Activated naive CD4-positive, alpha-beta T cell treated with anti-CD3 and anti-CD28 coated beads, Interleukin-2, amount 50 U/mL, for 72 hours (primary cell): ENCODE results near the gene FBRS. TPM values are rescaled to one million over a fixed set of nuclear protein-coding genes. Genes with fewer than 3 reads are reported as not detected.
"Not testable (repeated sequence)": the region's sequence is repeated elsewhere in the genome, so short reads cannot be mapped to it uniquely, and the experiment has no call there.

ENCODE experiments used
- ATAC-seq, 2 donors: fragments of 150-1000 bp; cut with Tn5 transposase; 2 replicates each; pipeline ENCODE4 v1.10.0; 2021; ENCODE audit warnings: mild to moderate bottlenecking in 2 of 2, moderate library complexity in 2 of 2
- DNase-seq, 2 donors: peaks; one replicate each; pipeline ENCODE4 v3.0.0; 2021 to 2022; ENCODE audit warnings: low spot score in 2 of 2
- H3K27ac Mint-ChIP-seq, 2 donors: one replicate each; pipeline ENCODE4 v1.8.0; 2022; ENCODE audit warnings: mild to moderate bottlenecking in 2 of 2, mixed read lengths in 2 of 2
- H3K36me3 Mint-ChIP-seq, 2 donors: one replicate each; pipeline ENCODE4 v1.8.0; 2022; ENCODE audit warnings: mixed read lengths in 2 of 2
- H3K9me3 Mint-ChIP-seq, 2 donors: one replicate each; pipeline ENCODE4 v1.8.0; 2022; ENCODE audit warnings: mixed read lengths in 2 of 2
- total RNA-seq, 2 donors: library from RNA; stranded (reverse); gene quantifications; one replicate each; pipeline ENCODE4 v1.2.3, GENCODE V29; 2022

FBRS gene
- total RNA-seq, 2 donors from 2014 or later: 104 to 117 TPM

- no peaks in the 10 kb centered on the region for H3K9me3 Mint-ChIP-seq
- no peak for DNase-seq
- no peak overlapping the region for H3K27ac Mint-ChIP-seq
- no peak for ATAC-seq
- H3K36me3 Mint-ChIP-seq: peaks cover 5% of the 10 kb centered on the region in 2 donors
Observed at GRCh38 chr16:30636599-30636998, 21.6 kb upstream of the FBRS start.

GRCh38 chr16:30637139-30637538 lies 21.1 kb upstream of the FBRS start:
- ATAC-seq, H3K27ac Mint-ChIP-seq: not testable (repeated sequence)

GRCh38 chr16:30637944-30638343 lies 20.3 kb upstream of the FBRS start:
- peaks cover 5% of the 10 kb centered on the region in 2 donors for H3K36me3 Mint-ChIP-seq
- no peak for DNase-seq
- no peak overlapping the region for H3K27ac Mint-ChIP-seq
- no peak for ATAC-seq
- H3K9me3 Mint-ChIP-seq: no peaks in the 10 kb centered on the region

More at GRCh38 chr16:30637139-30637538, 21.1 kb upstream of the FBRS start:
- H3K36me3 Mint-ChIP-seq, DNase-seq, H3K9me3 Mint-ChIP-seq: not testable (repeated sequence)

GRCh38 chr16:30641378-30641982 lies 16.8 kb upstream of the FBRS start:
- ATAC-seq (no peak), DNase-seq (no peak)
- H3K36me3 Mint-ChIP-seq: no peaks in the 10 kb centered on the region
- H3K27ac Mint-ChIP-seq: no peak overlapping the region
- H3K9me3 Mint-ChIP-seq: no peaks in the 10 kb centered on the region

GRCh38 chr16:30644334-30644830 lies 13.8 kb upstream of the FBRS start:
- DNase-seq: no peak
- Mint-ChIP-seq H3K27ac (peak overlapping the region in 1 of 2 donors; percentile 20), H3K36me3 (no peaks in the 10 kb centered on the region), H3K9me3 (no peaks in the 10 kb centered on the region)
- no peak for ATAC-seq

GRCh38 chr16:30645727-30646126 lies 12.5 kb upstream of the FBRS start:
- no peak for ATAC-seq
- Mint-ChIP-seq H3K27ac (no peak overlapping the region), H3K9me3 (no peaks in the 10 kb centered on the region), H3K36me3 (peaks cover 8% of the 10 kb centered on the region in 2 donors)
- no peak for DNase-seq

GRCh38 chr16:30647274-30647571 lies 11.0 kb upstream of the FBRS start:
- Mint-ChIP-seq H3K36me3 (peaks cover 20 to 21% of the 10 kb centered on the region in 2 donors), H3K27ac (no peak overlapping the region), H3K9me3 (no peaks in the 10 kb centered on the region)
- ATAC-seq: no peak
- no peak for DNase-seq

GRCh38 chr16:30649725-30650368 lies 8.4 kb upstream of the FBRS start:
- DNase-seq (peak in 1 of 2 donors; percentile 42), ATAC-seq (peak in 1 of 2 donors; percentile 0)
- Mint-ChIP-seq H3K36me3 (peaks cover 30% of the 10 kb centered on the region in 2 donors), H3K27ac (peak overlapping the region; percentile 99), H3K9me3 (no peaks in the 10 kb centered on the region)

- no peaks in the 10 kb centered on the region for H3K9me3 Mint-ChIP-seq
- ATAC-seq: peak; percentile 84 to 86
- H3K36me3 Mint-ChIP-seq: peaks cover 30 to 37% of the 10 kb centered on the region in 2 donors
- H3K27ac Mint-ChIP-seq: peak within 1 kb of the TSS; percentile 99
- DNase-seq: peak; percentile 96 to 99
Observed at GRCh38 chr16:30650369-30651123, 7.7 kb upstream of the FBRS start, which contains the start of gene PRR14. PRR14 (plus strand) TSS chr16:30650960; CDS start chr16:30651646, 686 bp downstream.

GRCh38 chr16:30651124-30652004 lies 6.9 kb upstream of the FBRS start:
- Mint-ChIP-seq H3K36me3 (peaks cover 30 to 44% of the 10 kb centered on the region in 2 donors), H3K9me3 (no peaks in the 10 kb centered on the region)
- peak; percentile 82 to 84 for DNase-seq

GRCh38 chr16:30652005-30652296 lies 6.3 kb upstream of the FBRS start:
- ATAC-seq (no peak), DNase-seq (no peak)
- H3K9me3 Mint-ChIP-seq: no peaks in the 10 kb centered on the region
- H3K27ac Mint-ChIP-seq: peak overlapping the region; percentile 95 to 99
- peaks cover 30 to 47% of the 10 kb centered on the region in 2 donors for H3K36me3 Mint-ChIP-seq

More at GRCh38 chr16:30651124-30652004, 6.9 kb upstream of the FBRS start:
- peak overlapping the region; percentile 99 for H3K27ac Mint-ChIP-seq
- ATAC-seq: peak; percentile 59 to 66

GRCh38 chr16:30652718-30653117 lies 5.5 kb upstream of the FBRS start:
- Mint-ChIP-seq H3K27ac (peak overlapping the region; percentile 95 to 99), H3K36me3 (peaks cover 30 to 47% of the 10 kb centered on the region in 2 donors), H3K9me3 (no peaks in the 10 kb centered on the region)
- DNase-seq (no peak), ATAC-seq (no peak)

- no peak for ATAC-seq
- Mint-ChIP-seq H3K36me3 (peaks cover 36 to 53% of the 10 kb centered on the region in 2 donors), H3K27ac (peak overlapping the region in 1 of 2 donors; percentile 70), H3K9me3 (no peaks in the 10 kb centered on the region)
- DNase-seq: no peak
Observed at GRCh38 chr16:30654856-30655255, 3.4 kb upstream of the FBRS start.

GRCh38 chr16:30655815-30656347 lies 2.4 kb upstream of the FBRS start:
- Mint-ChIP-seq H3K9me3 (no peaks in the 10 kb centered on the region), H3K27ac (peak overlapping the region; percentile 44 to 93), H3K36me3 (peaks cover 32 to 49% of the 10 kb centered on the region in 2 donors)
- no peak for DNase-seq
- no peak for ATAC-seq

- Mint-ChIP-seq H3K9me3 (no peaks in the 10 kb centered on the region), H3K36me3 (peaks cover 33 to 50% of the 10 kb centered on the region in 2 donors), H3K27ac (peak overlapping the region; percentile 44 to 93)
- DNase-seq: no peak
- ATAC-seq: no peak
Observed at GRCh38 chr16:30656388-30656787, 1.8 kb upstream of the FBRS start.
